ENCODE measurements around the gene DDX10. TPM values are rescaled to one million over a fixed set of nuclear protein-coding genes. Genes with fewer than 3 reads are reported as not detected.

The DDX10 gene
- total and polyA plus RNA-seq, 9 donors, result 13.1 to 34.3 (median 25.7) TPM

- Histone ChIP-seq H3K9me3 (no peaks in the 10 kb centered on the region), H3K36me3 (no peaks in the 10 kb centered on the region), H3K27ac (no peak overlapping the region), H3K4me3 (no peak overlapping the region), H3K4me1 (ENCODE audit: insufficient read depth) (no peaks in the 10 kb centered on the region), H3K27me3 (no peaks in the 10 kb centered on the region)
- TF ChIP-seq POLR2A (IDR thresholded peaks at IDR 0.05), result no peak
- TF ChIP-seq CTCF (IDR thresholded peaks at IDR 0.05), result peak; percentile 61 to 80 (median 65)
- intact Hi-C loops (cut with DNase I), result no loop called here
- peak in 4 of 5 donors; percentile 21 to 49 (median 36) for DNase-seq
- WGBS, 3 donors, result 65 to 68% (median 65%) methylated on average over 3 of the region's 3 CpGs
Observed at GRCh38 chr11:108697872-108698473, 33.1 kb downstream of the DDX10 start.

- H3K4me1 ChIP-seq (ENCODE audit: insufficient read depth), result no peaks in the 10 kb centered on the region
- no peaks in the 10 kb centered on the region for H3K27me3 ChIP-seq
- H3K27ac ChIP-seq, result no peak overlapping the region
- no peak overlapping the region for H3K4me3 ChIP-seq
- TF ChIP-seq EP300 (IDR thresholded peaks at IDR 0.05) (no peak), POLR2A (IDR thresholded peaks at IDR 0.05) (no peak), CTCF (IDR thresholded peaks at IDR 0.05) (no peak)
- intact Hi-C loops (cut with DNase I), result no loop called here
- no peaks in the 10 kb centered on the region for H3K9me3 ChIP-seq
- no peak for DNase-seq
- 92 to 95% (median 94%) methylated on average over 4 of the region's 4 CpGs for WGBS, 3 donors
- no peaks in the 10 kb centered on the region for H3K36me3 ChIP-seq
Observed at GRCh38 chr11:108698844-108699642, 34.2 kb downstream of the DDX10 start.

- Histone ChIP-seq H3K9me3 (peaks cover 0 to 4% of the 10 kb centered on the region in 2 donors), H3K27ac (no peak overlapping the region), H3K27me3 (no peaks in the 10 kb centered on the region), H3K4me1 (ENCODE audit: insufficient read depth) (no peaks in the 10 kb centered on the region), H3K4me3 (no peak overlapping the region), H3K36me3 (no peaks in the 10 kb centered on the region)
- intact Hi-C loops (cut with DNase I), result no loop called here
- DNase-seq, result no peak
- TF ChIP-seq EP300 (IDR thresholded peaks at IDR 0.05) (no peak), POLR2A (IDR thresholded peaks at IDR 0.05) (no peak), CTCF (IDR thresholded peaks at IDR 0.05) (no peak)
Observed at GRCh38 chr11:108703916-108704315, 39.0 kb downstream of the DDX10 start.

GRCh38 chr11:108705061-108705460 lies 40.2 kb downstream of the DDX10 start:
- intact Hi-C loops (cut with DNase I), result no loop called here
- H3K27ac ChIP-seq, result no peak overlapping the region
- H3K36me3 ChIP-seq, result no peaks in the 10 kb centered on the region
- DNase-seq, result no peak
- no peaks in the 10 kb centered on the region for H3K4me1 ChIP-seq (ENCODE audit: insufficient read depth)
- no peaks in the 10 kb centered on the region for H3K27me3 ChIP-seq
- H3K4me3 ChIP-seq, result no peak overlapping the region
- peaks cover 0 to 4% of the 10 kb centered on the region in 2 donors for H3K9me3 ChIP-seq
- TF ChIP-seq POLR2A (IDR thresholded peaks at IDR 0.05) (no peak), EP300 (IDR thresholded peaks at IDR 0.05) (no peak), CTCF (IDR thresholded peaks at IDR 0.05) (no peak)
- WGBS, 3 donors, result 96 to 100% (median 98%) methylated on average over 2 of the region's 2 CpGs

Measured in ovary (tissue), 9 donors.